ENCODE results near the gene SYNE1.

DNA sequence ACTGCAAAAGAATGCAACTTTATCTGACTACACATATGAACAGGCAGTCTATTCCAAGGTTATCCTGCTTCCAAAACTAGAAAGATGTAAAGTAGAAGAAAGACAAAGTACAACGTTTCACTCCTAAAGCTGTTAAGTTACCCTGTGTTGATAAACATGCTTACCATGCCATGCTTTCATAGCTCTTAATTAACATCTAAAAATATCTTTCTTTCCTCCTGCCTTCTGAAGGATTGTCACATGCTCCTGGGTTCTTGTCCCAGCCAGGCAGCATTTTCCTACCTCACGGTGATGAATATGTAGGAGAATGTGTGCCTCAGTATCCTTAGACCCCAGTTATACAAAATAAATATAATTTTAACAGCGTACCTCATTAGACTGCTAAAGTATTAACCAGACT is 344.6 kb downstream of the SYNE1 start:
- TF ChIP-seq CTCF (IDR thresholded peaks at IDR 0.05 in 8 of 11, conservative IDR thresholded peaks at IDR 0.05 in 3 of 11) (no peak), POLR2AphosphoS5 (IDR thresholded peaks at IDR 0.05) (no peak)
